NT2/D1 (cell line): Measurements from ENCODE around the gene TMEM134.

Experiments used
- SUZ12 ChIP-seq: IDR thresholded peaks from 2 replicates; pipeline ENCODE4 v1.6.1; 2011; ENCODE audit not compliant: insufficient read length, insufficient read depth; ENCODE audit errors: extremely low read depth
- YY1 ChIP-seq: IDR thresholded peaks from 2 replicates; pipeline ENCODE4 v1.6.1; 2011; ENCODE audit not compliant: insufficient read length, insufficient read depth
- ZNF274 ChIP-seq: IDR thresholded peaks from 2 replicates; pipeline ENCODE4 v1.6.1; 2011; ENCODE audit warnings: mild to moderate bottlenecking, low read depth, low read length

DNA sequence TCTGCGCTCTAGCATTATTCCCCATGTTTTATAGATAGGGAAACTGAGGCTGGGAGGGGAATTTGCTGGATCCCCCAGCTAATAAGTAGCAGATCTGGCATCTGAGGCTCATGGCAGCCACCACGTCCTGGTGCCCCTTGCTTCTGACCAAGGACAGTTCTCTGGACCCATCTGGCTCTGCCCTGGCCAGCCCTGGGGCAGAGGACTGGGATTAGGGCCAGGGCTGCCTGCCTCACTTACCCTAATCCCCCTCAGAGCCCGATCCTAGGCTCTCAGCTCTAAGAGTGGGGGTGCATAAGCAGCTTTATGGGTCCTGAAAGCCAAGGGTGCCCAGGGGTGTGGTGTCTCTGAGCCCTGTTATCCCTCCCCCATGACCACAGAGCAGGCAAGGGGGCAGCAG lies 14.0 kb downstream of the TMEM134 start, which contains the start of gene CABP4:
- no peak for TF ChIP-seq ZNF274
- TF ChIP-seq YY1 = no peak
- TF ChIP-seq SUZ12 = no peak
